OCI-LY7 (cell line): ENCODE data around the gene C2CD4D.

ENCODE experiments used
- CTCF ChIP-seq: fragments of 200-600 bp; sonication (generic); conservative IDR thresholded peaks from 2 replicates; pipeline ENCODE4 v1.5.1; 2014; ENCODE audit warnings: mild to moderate bottlenecking, antibody characterized with exemption, low read length, moderate library complexity, mixed read lengths
- EZH2phosphoT487 ChIP-seq: fragments of 200-600 bp; sonication (generic); IDR thresholded peaks from 2 replicates; pipeline ENCODE4 v1.6.1; 2018; ENCODE audit warnings: low read depth, borderline replicate concordance, mild to moderate bottlenecking, mixed run types, antibody characterized with exemption, low read length, moderate library complexity, mixed read lengths

- no peak for TF ChIP-seq CTCF
- TF ChIP-seq EZH2phosphoT487, result no peak
Measured at GRCh38 chr1:151803915-151804314, 35.7 kb downstream of the C2CD4D start.
